HEK293 (cell line): Measurements from ENCODE around the gene PDE1C.

Source experiments
- CTCF ChIP-seq: fragments of 450-650 bp; formaldehyde crosslinking; IDR thresholded peaks from 2 replicates; pipeline ENCODE4 v1.5.1; 2016; ENCODE audit warnings: missing biosample characterization, missing genetic modification characterization
- SETDB1 ChIP-seq: IDR thresholded peaks from one replicate; pipeline ENCODE4 v1.6.1; 2017; ENCODE audit warnings: mild to moderate bottlenecking, low read length, moderate library complexity, mixed read lengths; ENCODE audit not compliant: insufficient read length
- ZNF138 ChIP-seq: fragments of 450-650 bp; formaldehyde crosslinking; IDR thresholded peaks from 2 replicates; pipeline ENCODE4 v1.5.1; 2016; ENCODE audit warnings: missing biosample characterization, missing genetic modification characterization, borderline replicate concordance
- ZNF473 ChIP-seq: fragments of 450-650 bp; formaldehyde crosslinking; IDR thresholded peaks from 2 replicates; pipeline ENCODE4 v1.5.1; 2017; ENCODE audit warnings: missing biosample characterization, missing genetic modification characterization
- ZNF529 ChIP-seq: fragments of 450-650 bp; formaldehyde crosslinking; IDR thresholded peaks from 2 replicates; pipeline ENCODE4 v1.5.1; 2017; ENCODE audit warnings: missing genetic modification characterization, missing biosample characterization; ENCODE audit not compliant: insufficient replicate concordance
- ZNF530 ChIP-seq: fragments of 450-650 bp; formaldehyde crosslinking; IDR thresholded peaks from 2 replicates; pipeline ENCODE4 v1.5.1; 2016; ENCODE audit warnings: low read depth, missing biosample characterization, missing genetic modification characterization
- TF ChIP-seq, protein P1 (sequence below): fragments of 450-650 bp; formaldehyde crosslinking; IDR thresholded peaks from 2 replicates; pipeline ENCODE4 v1.5.1; 2016; ENCODE audit warnings: missing biosample characterization, missing genetic modification characterization
- TF ChIP-seq, protein P2 (sequence below): fragments of 450-650 bp; formaldehyde crosslinking; IDR thresholded peaks from 2 replicates; pipeline ENCODE4 v1.5.1; 2016; ENCODE audit warnings: missing biosample characterization, missing genetic modification characterization

- TF ChIP-seq CTCF, result no peak
- no peak for TF ChIP-seq ZNF473
- no peak for TF ChIP-seq SETDB1
- TF ChIP-seq ZNF530 (tag by site-specific recombination), result no peak
- TF ChIP-seq, protein P1, sequence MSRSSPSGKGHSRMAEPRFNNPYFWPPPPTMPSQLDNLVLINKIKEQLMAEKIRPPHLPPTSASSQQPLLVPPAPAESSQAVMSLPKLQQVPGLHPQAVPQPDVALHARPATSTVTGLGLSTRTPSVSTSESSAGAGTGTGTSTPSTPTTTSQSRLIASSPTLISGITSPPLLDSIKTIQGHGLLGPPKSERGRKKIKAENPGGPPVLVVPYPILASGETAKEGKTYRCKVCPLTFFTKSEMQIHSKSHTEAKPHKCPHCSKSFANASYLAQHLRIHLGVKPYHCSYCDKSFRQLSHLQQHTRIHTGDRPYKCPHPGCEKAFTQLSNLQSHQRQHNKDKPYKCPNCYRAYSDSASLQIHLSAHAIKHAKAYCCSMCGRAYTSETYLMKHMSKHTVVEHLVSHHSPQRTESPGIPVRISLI, result no peak
- no peak for TF ChIP-seq ZNF529 (tag by site-specific recombination)
- TF ChIP-seq ZNF138 (tag by site-specific recombination), result no peak
- TF ChIP-seq, protein P2, sequence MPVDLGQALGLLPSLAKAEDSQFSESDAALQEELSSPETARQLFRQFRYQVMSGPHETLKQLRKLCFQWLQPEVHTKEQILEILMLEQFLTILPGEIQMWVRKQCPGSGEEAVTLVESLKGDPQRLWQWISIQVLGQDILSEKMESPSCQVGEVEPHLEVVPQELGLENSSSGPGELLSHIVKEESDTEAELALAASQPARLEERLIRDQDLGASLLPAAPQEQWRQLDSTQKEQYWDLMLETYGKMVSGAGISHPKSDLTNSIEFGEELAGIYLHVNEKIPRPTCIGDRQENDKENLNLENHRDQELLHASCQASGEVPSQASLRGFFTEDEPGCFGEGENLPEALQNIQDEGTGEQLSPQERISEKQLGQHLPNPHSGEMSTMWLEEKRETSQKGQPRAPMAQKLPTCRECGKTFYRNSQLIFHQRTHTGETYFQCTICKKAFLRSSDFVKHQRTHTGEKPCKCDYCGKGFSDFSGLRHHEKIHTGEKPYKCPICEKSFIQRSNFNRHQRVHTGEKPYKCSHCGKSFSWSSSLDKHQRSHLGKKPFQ (tag by site-specific recombination), result no peak
Observed at GRCh38 chr7:31835471-31835870, 234.7 kb downstream of the PDE1C start.
